ENCODE measurements around the gene PXN. TPM values are rescaled to one million over a fixed set of nuclear protein-coding genes. Genes with fewer than 3 reads are reported as not detected.

The PXN gene
- total and polyA plus RNA-seq, 2 of the 13 experiments (the other 11 are each of a cell fraction or from before 2014, with no cell fraction given), result 13.6 to 14.2 TPM

DNA sequence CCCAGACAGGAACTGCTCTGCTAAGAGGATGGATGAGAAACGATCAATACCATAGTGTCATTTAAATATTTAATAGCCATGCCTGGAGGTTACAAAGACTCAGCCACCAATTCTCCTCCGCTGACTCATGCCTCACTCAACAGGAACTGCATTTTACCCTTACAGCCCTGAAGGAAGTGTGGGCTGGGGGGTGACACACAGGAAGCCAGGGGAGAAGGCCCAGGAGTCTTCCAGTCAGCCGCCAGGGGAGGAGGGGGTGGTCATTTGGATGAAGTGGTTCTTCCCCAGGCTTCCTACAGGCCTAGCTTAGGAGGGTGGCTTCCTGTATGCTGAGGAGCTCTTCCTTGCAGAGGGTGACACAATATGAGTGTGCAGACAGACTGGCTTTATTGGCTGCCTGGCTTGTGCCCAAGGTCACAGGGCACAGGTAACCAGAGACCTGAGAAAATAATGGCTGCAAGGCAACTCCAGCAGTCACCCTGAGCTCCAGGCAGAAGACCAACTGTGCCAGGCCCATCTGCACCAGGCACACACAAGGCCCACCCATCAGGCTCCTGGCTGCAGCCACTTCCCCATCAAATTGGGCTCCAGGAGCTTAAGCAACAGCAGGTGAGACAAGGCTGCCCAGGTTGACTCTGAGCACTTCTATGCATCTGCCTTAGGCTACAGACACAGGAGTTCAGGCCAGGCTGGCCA is 34.1 kb downstream of the PXN start (continued):
- TF ChIP-seq, protein P1, sequence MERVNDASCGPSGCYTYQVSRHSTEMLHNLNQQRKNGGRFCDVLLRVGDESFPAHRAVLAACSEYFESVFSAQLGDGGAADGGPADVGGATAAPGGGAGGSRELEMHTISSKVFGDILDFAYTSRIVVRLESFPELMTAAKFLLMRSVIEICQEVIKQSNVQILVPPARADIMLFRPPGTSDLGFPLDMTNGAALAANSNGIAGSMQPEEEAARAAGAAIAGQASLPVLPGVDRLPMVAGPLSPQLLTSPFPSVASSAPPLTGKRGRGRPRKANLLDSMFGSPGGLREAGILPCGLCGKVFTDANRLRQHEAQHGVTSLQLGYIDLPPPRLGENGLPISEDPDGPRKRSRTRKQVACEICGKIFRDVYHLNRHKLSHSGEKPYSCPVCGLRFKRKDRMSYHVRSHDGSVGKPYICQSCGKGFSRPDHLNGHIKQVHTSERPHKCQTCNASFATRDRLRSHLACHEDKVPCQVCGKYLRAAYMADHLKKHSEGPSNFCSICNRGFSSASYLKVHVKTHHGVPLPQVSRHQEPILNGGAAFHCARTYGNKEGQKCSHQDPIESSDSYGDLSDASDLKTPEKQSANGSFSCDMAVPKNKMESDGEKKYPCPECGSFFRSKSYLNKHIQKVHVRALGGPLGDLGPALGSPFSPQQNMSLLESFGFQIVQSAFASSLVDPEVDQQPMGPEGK (CRISPR knock-in tag; IDR thresholded peaks at IDR 0.05), result peak; percentile 43
- TF ChIP-seq, protein P2, sequence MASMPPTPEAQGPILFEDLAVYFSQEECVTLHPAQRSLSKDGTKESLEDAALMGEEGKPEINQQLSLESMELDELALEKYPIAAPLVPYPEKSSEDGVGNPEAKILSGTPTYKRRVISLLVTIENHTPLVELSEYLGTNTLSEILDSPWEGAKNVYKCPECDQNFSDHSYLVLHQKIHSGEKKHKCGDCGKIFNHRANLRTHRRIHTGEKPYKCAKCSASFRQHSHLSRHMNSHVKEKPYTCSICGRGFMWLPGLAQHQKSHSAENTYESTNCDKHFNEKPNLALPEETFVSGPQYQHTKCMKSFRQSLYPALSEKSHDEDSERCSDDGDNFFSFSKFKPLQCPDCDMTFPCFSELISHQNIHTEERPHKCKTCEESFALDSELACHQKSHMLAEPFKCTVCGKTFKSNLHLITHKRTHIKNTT (CRISPR knock-in tag; IDR thresholded peaks at IDR 0.05), result no peak
- TF ChIP-seq ZBTB7A (CRISPR knock-in tag; IDR thresholded peaks at IDR 0.05) (no peak), NAIF1 (CRISPR knock-in tag; IDR thresholded peaks at IDR 0.05; ENCODE audit: borderline replicate concordance) (no peak), STAG1 (CRISPR knock-in tag; IDR thresholded peaks at IDR 0.05) (no peak), ZNF446 (CRISPR knock-in tag; IDR thresholded peaks at IDR 0.05) (no peak), ZSCAN20 (CRISPR knock-in tag; IDR thresholded peaks at IDR 0.05; ENCODE audit: borderline replicate concordance) (no peak), PHF5A (CRISPR knock-in tag; IDR thresholded peaks at IDR 0.05; ENCODE audit: low read depth, unreplicated experiment) (no peak), FOXJ3 (CRISPR knock-in tag; IDR thresholded peaks at IDR 0.05; ENCODE audit: borderline replicate concordance) (no peak), ETV5 (CRISPR knock-in tag; IDR thresholded peaks at IDR 0.05; ENCODE audit: borderline replicate concordance) (peak; percentile 69; the same call in 1 of the 2 replicates), ZNF747 (CRISPR knock-in tag; IDR thresholded peaks at IDR 0.05; ENCODE audit: borderline replicate concordance) (no peak), ZMYM3 (CRISPR knock-in tag; IDR thresholded peaks at IDR 0.05) (no peak), ZMYM4 (CRISPR knock-in tag; IDR thresholded peaks at IDR 0.05) (no peak)
- TF ChIP-seq, protein P3, sequence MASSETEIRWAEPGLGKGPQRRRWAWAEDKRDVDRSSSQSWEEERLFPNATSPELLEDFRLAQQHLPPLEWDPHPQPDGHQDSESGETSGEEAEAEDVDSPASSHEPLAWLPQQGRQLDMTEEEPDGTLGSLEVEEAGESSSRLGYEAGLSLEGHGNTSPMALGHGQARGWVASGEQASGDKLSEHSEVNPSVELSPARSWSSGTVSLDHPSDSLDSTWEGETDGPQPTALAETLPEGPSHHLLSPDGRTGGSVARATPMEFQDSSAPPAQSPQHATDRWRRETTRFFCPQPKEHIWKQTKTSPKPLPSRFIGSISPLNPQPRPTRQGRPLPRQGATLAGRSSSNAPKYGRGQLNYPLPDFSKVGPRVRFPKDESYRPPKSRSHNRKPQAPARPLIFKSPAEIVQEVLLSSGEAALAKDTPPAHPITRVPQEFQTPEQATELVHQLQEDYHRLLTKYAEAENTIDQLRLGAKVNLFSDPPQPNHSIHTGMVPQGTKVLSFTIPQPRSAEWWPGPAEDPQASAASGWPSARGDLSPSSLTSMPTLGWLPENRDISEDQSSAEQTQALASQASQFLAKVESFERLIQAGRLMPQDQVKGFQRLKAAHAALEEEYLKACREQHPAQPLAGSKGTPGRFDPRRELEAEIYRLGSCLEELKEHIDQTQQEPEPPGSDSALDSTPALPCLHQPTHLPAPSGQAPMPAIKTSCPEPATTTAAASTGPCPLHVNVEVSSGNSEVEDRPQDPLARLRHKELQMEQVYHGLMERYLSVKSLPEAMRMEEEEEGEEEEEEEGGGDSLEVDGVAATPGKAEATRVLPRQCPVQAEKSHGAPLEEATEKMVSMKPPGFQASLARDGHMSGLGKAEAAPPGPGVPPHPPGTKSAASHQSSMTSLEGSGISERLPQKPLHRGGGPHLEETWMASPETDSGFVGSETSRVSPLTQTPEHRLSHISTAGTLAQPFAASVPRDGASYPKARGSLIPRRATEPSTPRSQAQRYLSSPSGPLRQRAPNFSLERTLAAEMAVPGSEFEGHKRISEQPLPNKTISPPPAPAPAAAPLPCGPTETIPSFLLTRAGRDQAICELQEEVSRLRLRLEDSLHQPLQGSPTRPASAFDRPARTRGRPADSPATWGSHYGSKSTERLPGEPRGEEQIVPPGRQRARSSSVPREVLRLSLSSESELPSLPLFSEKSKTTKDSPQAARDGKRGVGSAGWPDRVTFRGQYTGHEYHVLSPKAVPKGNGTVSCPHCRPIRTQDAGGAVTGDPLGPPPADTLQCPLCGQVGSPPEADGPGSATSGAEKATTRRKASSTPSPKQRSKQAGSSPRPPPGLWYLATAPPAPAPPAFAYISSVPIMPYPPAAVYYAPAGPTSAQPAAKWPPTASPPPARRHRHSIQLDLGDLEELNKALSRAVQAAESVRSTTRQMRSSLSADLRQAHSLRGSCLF (CRISPR knock-in tag; IDR thresholded peaks at IDR 0.05; ENCODE audit: borderline replicate concordance), result no peak
- TF ChIP-seq, protein P4, sequence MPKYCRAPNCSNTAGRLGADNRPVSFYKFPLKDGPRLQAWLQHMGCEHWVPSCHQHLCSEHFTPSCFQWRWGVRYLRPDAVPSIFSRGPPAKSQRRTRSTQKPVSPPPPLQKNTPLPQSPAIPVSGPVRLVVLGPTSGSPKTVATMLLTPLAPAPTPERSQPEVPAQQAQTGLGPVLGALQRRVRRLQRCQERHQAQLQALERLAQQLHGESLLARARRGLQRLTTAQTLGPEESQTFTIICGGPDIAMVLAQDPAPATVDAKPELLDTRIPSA (CRISPR knock-in tag; IDR thresholded peaks at IDR 0.05; ENCODE audit: borderline replicate concordance), result no peak
- TF ChIP-seq, protein P5, sequence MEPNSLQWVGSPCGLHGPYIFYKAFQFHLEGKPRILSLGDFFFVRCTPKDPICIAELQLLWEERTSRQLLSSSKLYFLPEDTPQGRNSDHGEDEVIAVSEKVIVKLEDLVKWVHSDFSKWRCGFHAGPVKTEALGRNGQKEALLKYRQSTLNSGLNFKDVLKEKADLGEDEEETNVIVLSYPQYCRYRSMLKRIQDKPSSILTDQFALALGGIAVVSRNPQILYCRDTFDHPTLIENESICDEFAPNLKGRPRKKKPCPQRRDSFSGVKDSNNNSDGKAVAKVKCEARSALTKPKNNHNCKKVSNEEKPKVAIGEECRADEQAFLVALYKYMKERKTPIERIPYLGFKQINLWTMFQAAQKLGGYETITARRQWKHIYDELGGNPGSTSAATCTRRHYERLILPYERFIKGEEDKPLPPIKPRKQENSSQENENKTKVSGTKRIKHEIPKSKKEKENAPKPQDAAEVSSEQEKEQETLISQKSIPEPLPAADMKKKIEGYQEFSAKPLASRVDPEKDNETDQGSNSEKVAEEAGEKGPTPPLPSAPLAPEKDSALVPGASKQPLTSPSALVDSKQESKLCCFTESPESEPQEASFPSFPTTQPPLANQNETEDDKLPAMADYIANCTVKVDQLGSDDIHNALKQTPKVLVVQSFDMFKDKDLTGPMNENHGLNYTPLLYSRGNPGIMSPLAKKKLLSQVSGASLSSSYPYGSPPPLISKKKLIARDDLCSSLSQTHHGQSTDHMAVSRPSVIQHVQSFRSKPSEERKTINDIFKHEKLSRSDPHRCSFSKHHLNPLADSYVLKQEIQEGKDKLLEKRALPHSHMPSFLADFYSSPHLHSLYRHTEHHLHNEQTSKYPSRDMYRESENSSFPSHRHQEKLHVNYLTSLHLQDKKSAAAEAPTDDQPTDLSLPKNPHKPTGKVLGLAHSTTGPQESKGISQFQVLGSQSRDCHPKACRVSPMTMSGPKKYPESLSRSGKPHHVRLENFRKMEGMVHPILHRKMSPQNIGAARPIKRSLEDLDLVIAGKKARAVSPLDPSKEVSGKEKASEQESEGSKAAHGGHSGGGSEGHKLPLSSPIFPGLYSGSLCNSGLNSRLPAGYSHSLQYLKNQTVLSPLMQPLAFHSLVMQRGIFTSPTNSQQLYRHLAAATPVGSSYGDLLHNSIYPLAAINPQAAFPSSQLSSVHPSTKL (CRISPR knock-in tag; IDR thresholded peaks at IDR 0.05), result peak; percentile 36; the same call in 1 of the 2 replicates

Measured in HepG2 (cell line).